ENCODE results near the gene SRRM3. TPM values are rescaled to one million over a fixed set of nuclear protein-coding genes. Genes with fewer than 3 reads are reported as not detected.
"Not testable (repeated sequence)": the region's sequence is repeated elsewhere in the genome, so short reads cannot be mapped to it uniquely, and the experiment has no call there.

SRRM3 gene
- total RNA-seq, 1 donor from 2014 or later: 0.53 TPM

GRCh38 chr7:76261931-76262330, 60.2 kb downstream of the SRRM3 start:
- DNase-seq (ENCODE audit: low read depth, low spot score): no peak

GRCh38 chr7:76262683-76263402, 61.1 kb downstream of the SRRM3 start:
- no peak for DNase-seq (ENCODE audit: low read depth, low spot score)

- no peak for DNase-seq (ENCODE audit: low read depth, low spot score)
These were observed 63.6 kb downstream of the SRRM3 start for GRCh38 chr7:76265299-76265698.

GRCh38 chr7:76267107-76267893, 65.6 kb downstream of the SRRM3 start:
- DNase-seq (ENCODE audit: low read depth, low spot score): no peak

- no peak for DNase-seq (ENCODE audit: low read depth, low spot score)
These were observed 66.1 kb downstream of the SRRM3 start for GRCh38 chr7:76267894-76268183.

GRCh38 chr7:76268376-76268775, 66.7 kb downstream of the SRRM3 start:
- DNase-seq (ENCODE audit: low read depth, low spot score): no peak

GRCh38 chr7:76269895-76270294, 68.2 kb downstream of the SRRM3 start:
- DNase-seq (ENCODE audit: low read depth, low spot score): no peak

- DNase-seq (ENCODE audit: low read depth, low spot score): not testable (repeated sequence)
These were observed 69.7 kb downstream of the SRRM3 start for GRCh38 chr7:76271384-76271783.

- no peak for DNase-seq (ENCODE audit: low read depth, low spot score)
These were observed 70.4 kb downstream of the SRRM3 start for GRCh38 chr7:76272142-76272541.

GRCh38 chr7:76272851-76273497, 71.3 kb downstream of the SRRM3 start:
- DNase-seq (ENCODE audit: low read depth, low spot score): no peak

GRCh38 chr7:76273503-76273902, 71.8 kb downstream of the SRRM3 start:
- DNase-seq (ENCODE audit: low read depth, low spot score): no peak

GRCh38 chr7:76278540-76278939, 76.8 kb downstream of the SRRM3 start:
- DNase-seq (ENCODE audit: low read depth, low spot score): no peak

GRCh38 chr7:76280408-76280807, 78.7 kb downstream of the SRRM3 start:
- DNase-seq (ENCODE audit: low read depth, low spot score): no peak

GRCh38 chr7:76281006-76281705, 79.5 kb downstream of the SRRM3 start:
- DNase-seq (ENCODE audit: low read depth, low spot score): no peak

- no peak for DNase-seq (ENCODE audit: low read depth, low spot score)
These were observed 80.1 kb downstream of the SRRM3 start for GRCh38 chr7:76281706-76282343.

- DNase-seq (ENCODE audit: low read depth, low spot score): no peak
These were observed 80.9 kb downstream of the SRRM3 start for GRCh38 chr7:76282344-76283253.

GRCh38 chr7:76283254-76284159, 81.8 kb downstream of the SRRM3 start:
- no peak for DNase-seq (ENCODE audit: low read depth, low spot score)

GRCh38 chr7:76285604-76286374, 84.1 kb downstream of the SRRM3 start:
- no peak for DNase-seq (ENCODE audit: low read depth, low spot score)

All from pulmonary artery endothelial cell (primary cell).